Prostate gland (tissue), 2 donors: Measurements from ENCODE around the gene FOXK2. TPM values are rescaled to one million over a fixed set of nuclear protein-coding genes. Genes with fewer than 3 reads are reported as not detected.

Source experiments
- DNase-seq: peaks from one replicate; pipeline ENCODE4 v3.0.0-alpha.2; 2019; ENCODE audit warnings: low spot score
- H3K27ac ChIP-seq, 2 donors: fragments of 200-600 bp; sonication (generic); 2 replicates each; pipeline ENCODE4 v1.5.1; 2017 to 2019
- H3K27me3 ChIP-seq: fragments of 200-600 bp; sonication (generic); replicated peaks from 2 replicates; pipeline ENCODE4 v1.5.1; 2019; ENCODE audit not compliant: insufficient read depth
- H3K36me3 ChIP-seq, 2 donors: fragments of 200-600 bp; sonication (generic); 1 replicate in 1 of 2; 2 replicates in 1 of 2; pipeline versions ENCODE4 v1.5.1 to v1.8.1; 2017 to 2019
- H3K4me1 ChIP-seq: fragments of 200-600 bp; sonication (generic); replicated peaks from 2 replicates; pipeline ENCODE4 v1.5.1; 2019
- H3K4me3 ChIP-seq, 2 donors: fragments of 200-600 bp; sonication (generic); 2 replicates each; pipeline ENCODE4 v1.5.1; 2017 to 2019
- H3K9me3 ChIP-seq: fragments of 200-600 bp; sonication (generic); 2 replicates; pipeline ENCODE4 v1.5.1; 2017
- CTCF ChIP-seq, 4 experiments: fragments of 200-600 bp in 2 of 4; fragments of 450-650 bp in 2 of 4; sonication (generic) in 2 of 4; IDR thresholded peaks; 1 replicate in 3 of 4; 2 replicates in 1 of 4; pipeline ENCODE4 v1.5.1; 2016 to 2019; ENCODE audit warnings: antibody characterized with exemption in 4 of 4, mild to moderate bottlenecking in 2 of 4, moderate library complexity in 2 of 4
- POLR2A ChIP-seq: fragments of 450-650 bp; IDR thresholded peaks from one replicate; pipeline ENCODE4 v1.6.1; 2016; ENCODE audit warnings: antibody characterized with exemption, mild to moderate bottlenecking
- POLR2AphosphoS5 ChIP-seq: sonication (generic); formaldehyde crosslinking; IDR thresholded peaks from one replicate; pipeline ENCODE4 v1.6.1; 2017; ENCODE audit warnings: antibody characterized with exemption
- WGBS: methylation state at CpG from one replicate; pipeline ENCODE4 v1.1.5; 2018; 5-methylcytosine and 5-hydroxymethylcytosine counted together
- intact Hi-C: fragments of 100-400 bp; cut with DNase I; formaldehyde crosslinking; loops from one replicate; pipeline ENCODE4 v1.14.2; 2022
- total RNA-seq, 2 donors: library from RNA; depleted of rRNA; stranded (reverse); fragments of >200 nt; gene quantifications; one replicate each; pipeline ENCODE4 v1.1.0, GENCODE V29; 2016

Gene FOXK2
- total RNA-seq, 2 donors from 2014 or later, result 47.9 to 85.5 TPM

GRCh38 chr17:82613283-82614094, 94.0 kb downstream of the FOXK2 start:
- Histone ChIP-seq H3K9me3 (no peaks in the 10 kb centered on the region), H3K4me3 (no peak overlapping the region), H3K27ac (peak overlapping the region; percentile 16 to 65), H3K36me3 (peaks cover 6 to 12% of the 10 kb centered on the region in 2 donors), H3K27me3 (no peaks in the 10 kb centered on the region), H3K4me1 (no peaks in the 10 kb centered on the region)
- 59% methylated on average over 37 of the region's 37 CpGs for WGBS
- intact Hi-C loops, result no loop called here
- TF ChIP-seq POLR2A, result no peak
- peak; percentile 19 for TF ChIP-seq POLR2AphosphoS5
- no peak for TF ChIP-seq CTCF (IDR thresholded peaks at IDR 0.05)
- DNase-seq, result peak; percentile 61

GRCh38 chr17:82614095-82614631, 94.6 kb downstream of the FOXK2 start:
- Histone ChIP-seq H3K36me3 (peaks cover 6 to 15% of the 10 kb centered on the region in 2 donors), H3K27me3 (no peaks in the 10 kb centered on the region), H3K27ac (peak overlapping the region; percentile 16 to 65), H3K4me1 (no peaks in the 10 kb centered on the region), H3K9me3 (no peaks in the 10 kb centered on the region), H3K4me3 (no peak overlapping the region)
- 50% methylated on average over 7 of the region's 22 CpGs for whole genome bisulfite sequencing
- TF ChIP-seq POLR2AphosphoS5 (no peak), POLR2A (no peak), CTCF (IDR thresholded peaks at IDR 0.05) (no peak)
- intact Hi-C loops, result no loop called here
- DNase-seq, result no peak

- DNase-seq, result no peak
- 87% methylated on average over 45 of the region's 45 CpGs for WGBS
- no peaks in the 10 kb centered on the region for H3K9me3 ChIP-seq
- no peaks in the 10 kb centered on the region for H3K4me1 ChIP-seq
- H3K36me3 ChIP-seq, result peaks cover 6 to 15% of the 10 kb centered on the region in 2 donors
- peak overlapping the region in 1 of 2 donors; percentile 65 for H3K27ac ChIP-seq
- intact Hi-C loops, result no loop called here
- H3K4me3 ChIP-seq, result no peak overlapping the region
- H3K27me3 ChIP-seq, result no peaks in the 10 kb centered on the region
- TF ChIP-seq POLR2AphosphoS5 (no peak), POLR2A (no peak), CTCF (IDR thresholded peaks at IDR 0.05) (no peak)
Observed at GRCh38 chr17:82615084-82616020, 95.8 kb downstream of the FOXK2 start.

GRCh38 chr17:82616021-82616711, 96.6 kb downstream of the FOXK2 start:
- H3K27me3 ChIP-seq, result no peaks in the 10 kb centered on the region
- H3K9me3 ChIP-seq, result no peaks in the 10 kb centered on the region
- TF ChIP-seq CTCF (IDR thresholded peaks at IDR 0.05) (no peak), POLR2A (no peak), POLR2AphosphoS5 (no peak)
- H3K36me3 ChIP-seq, result peaks cover 6 to 15% of the 10 kb centered on the region in 2 donors
- H3K27ac ChIP-seq, result no peak overlapping the region
- no peak for DNase-seq
- WGBS, result 77% methylated on average over 22 of the region's 22 CpGs
- no peak overlapping the region for H3K4me3 ChIP-seq
- intact Hi-C loops, result no loop called here
- H3K4me1 ChIP-seq, result no peaks in the 10 kb centered on the region
